Measurements from ENCODE around the gene CRIM1.

GRCh38 chr2:36387258-36387916 lies 31.8 kb downstream of the CRIM1 start:
- TF ChIP-seq, protein P1, sequence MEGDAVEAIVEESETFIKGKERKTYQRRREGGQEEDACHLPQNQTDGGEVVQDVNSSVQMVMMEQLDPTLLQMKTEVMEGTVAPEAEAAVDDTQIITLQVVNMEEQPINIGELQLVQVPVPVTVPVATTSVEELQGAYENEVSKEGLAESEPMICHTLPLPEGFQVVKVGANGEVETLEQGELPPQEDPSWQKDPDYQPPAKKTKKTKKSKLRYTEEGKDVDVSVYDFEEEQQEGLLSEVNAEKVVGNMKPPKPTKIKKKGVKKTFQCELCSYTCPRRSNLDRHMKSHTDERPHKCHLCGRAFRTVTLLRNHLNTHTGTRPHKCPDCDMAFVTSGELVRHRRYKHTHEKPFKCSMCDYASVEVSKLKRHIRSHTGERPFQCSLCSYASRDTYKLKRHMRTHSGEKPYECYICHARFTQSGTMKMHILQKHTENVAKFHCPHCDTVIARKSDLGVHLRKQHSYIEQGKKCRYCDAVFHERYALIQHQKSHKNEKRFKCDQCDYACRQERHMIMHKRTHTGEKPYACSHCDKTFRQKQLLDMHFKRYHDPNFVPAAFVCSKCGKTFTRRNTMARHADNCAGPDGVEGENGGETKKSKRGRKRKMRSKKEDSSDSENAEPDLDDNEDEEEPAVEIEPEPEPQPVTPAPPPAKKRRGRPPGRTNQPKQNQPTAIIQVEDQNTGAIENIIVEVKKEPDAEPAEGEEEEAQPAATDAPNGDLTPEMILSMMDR (conservative IDR thresholded peaks at IDR 0.05; ENCODE audit: low read depth, low read length) = no peak
- no peak for TF ChIP-seq EZH2 (IDR thresholded peaks at IDR 0.05; ENCODE audit: borderline replicate concordance, low read depth, low read length, poor library complexity, severe bottlenecking)

All from A673 (cell line).